HL-60 (cell line): ENCODE measurements around the gene USH2A.

Experiments used
- GABPA ChIP-seq: IDR thresholded peaks from 2 replicates; pipeline ENCODE4 v1.6.1; 2012; ENCODE audit warnings: low read depth
- POLR2AphosphoS5 ChIP-seq: IDR thresholded peaks from 2 replicates; pipeline ENCODE4 v1.6.1; 2012; ENCODE audit warnings: low read depth
- SPI1 ChIP-seq: IDR thresholded peaks from 2 replicates; pipeline ENCODE4 v1.6.1; 2012; ENCODE audit warnings: low read depth, mild to moderate bottlenecking, borderline replicate concordance
- TF ChIP-seq, protein P1 (sequence below): IDR thresholded peaks from one replicate; pipeline ENCODE4 v1.5.1; 2011; ENCODE audit warnings: low read length, control low read depth, inconsistent platforms; ENCODE audit not compliant: insufficient read depth

DNA sequence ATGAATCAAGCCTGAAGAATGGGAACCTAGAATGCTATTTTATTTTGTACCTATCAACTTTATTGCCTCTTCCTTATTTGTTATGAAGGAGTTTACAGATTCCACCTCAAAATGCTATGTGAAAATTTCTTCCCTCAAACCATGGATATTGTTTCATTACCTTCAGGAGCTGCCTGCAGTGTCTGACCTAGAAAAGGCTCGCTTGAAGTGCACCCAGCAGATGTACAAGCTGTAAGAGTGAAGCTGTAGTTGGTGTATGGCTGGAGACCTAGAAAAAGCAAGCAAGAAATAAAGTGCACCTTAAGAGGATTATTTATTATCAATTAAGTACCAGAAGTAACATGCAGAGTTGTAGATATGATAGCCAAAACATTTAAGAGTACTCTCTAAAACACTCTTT lies 656.7 kb downstream of the USH2A start:
- TF ChIP-seq, protein P1, sequence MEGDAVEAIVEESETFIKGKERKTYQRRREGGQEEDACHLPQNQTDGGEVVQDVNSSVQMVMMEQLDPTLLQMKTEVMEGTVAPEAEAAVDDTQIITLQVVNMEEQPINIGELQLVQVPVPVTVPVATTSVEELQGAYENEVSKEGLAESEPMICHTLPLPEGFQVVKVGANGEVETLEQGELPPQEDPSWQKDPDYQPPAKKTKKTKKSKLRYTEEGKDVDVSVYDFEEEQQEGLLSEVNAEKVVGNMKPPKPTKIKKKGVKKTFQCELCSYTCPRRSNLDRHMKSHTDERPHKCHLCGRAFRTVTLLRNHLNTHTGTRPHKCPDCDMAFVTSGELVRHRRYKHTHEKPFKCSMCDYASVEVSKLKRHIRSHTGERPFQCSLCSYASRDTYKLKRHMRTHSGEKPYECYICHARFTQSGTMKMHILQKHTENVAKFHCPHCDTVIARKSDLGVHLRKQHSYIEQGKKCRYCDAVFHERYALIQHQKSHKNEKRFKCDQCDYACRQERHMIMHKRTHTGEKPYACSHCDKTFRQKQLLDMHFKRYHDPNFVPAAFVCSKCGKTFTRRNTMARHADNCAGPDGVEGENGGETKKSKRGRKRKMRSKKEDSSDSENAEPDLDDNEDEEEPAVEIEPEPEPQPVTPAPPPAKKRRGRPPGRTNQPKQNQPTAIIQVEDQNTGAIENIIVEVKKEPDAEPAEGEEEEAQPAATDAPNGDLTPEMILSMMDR: no peak
- TF ChIP-seq GABPA: no peak
- TF ChIP-seq SPI1: no peak
- no peak for TF ChIP-seq POLR2AphosphoS5
